ENCODE measurements around the gene TDRD9. TPM values are rescaled to one million over a fixed set of nuclear protein-coding genes. Genes with fewer than 3 reads are reported as not detected.

The TDRD9 gene
- polyA plus RNA-seq, 10 donors, result 0.10 to 1.4 (median 0.51) TPM

DNA sequence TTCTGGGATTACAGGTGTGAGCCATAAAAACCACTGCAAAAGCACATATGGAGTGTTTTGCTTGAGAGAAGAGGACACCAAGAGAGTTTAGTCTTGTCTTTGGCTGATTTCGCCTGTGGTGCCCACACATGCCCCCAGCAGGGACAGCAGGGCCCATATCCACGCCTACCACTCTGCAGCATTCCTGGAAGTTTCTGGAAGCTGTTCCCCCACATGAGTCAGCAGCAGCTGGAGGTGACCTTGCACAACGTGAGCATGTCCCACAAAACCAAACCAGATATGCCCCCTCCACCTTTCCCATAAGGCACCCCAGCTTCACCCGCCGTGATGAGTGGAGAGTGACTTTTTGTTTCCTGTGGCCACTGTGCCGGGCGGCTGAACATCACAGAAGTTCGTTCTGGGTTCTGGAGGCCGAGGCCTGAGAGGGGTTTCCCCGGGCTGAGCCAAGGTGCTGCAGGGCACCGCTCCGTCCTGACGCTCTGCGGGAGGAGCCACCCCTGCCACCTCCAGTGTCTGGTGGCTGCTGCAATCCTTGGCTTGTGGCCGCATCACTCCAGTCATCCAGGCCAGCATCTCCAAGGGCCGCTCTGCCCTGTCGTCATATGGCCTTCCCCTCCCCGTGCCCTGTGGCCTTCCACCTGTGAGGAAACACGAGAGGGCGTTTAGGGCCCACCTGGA, 162.0 kb downstream of the TDRD9 start:
- DNase-seq, result no peak

DNA sequence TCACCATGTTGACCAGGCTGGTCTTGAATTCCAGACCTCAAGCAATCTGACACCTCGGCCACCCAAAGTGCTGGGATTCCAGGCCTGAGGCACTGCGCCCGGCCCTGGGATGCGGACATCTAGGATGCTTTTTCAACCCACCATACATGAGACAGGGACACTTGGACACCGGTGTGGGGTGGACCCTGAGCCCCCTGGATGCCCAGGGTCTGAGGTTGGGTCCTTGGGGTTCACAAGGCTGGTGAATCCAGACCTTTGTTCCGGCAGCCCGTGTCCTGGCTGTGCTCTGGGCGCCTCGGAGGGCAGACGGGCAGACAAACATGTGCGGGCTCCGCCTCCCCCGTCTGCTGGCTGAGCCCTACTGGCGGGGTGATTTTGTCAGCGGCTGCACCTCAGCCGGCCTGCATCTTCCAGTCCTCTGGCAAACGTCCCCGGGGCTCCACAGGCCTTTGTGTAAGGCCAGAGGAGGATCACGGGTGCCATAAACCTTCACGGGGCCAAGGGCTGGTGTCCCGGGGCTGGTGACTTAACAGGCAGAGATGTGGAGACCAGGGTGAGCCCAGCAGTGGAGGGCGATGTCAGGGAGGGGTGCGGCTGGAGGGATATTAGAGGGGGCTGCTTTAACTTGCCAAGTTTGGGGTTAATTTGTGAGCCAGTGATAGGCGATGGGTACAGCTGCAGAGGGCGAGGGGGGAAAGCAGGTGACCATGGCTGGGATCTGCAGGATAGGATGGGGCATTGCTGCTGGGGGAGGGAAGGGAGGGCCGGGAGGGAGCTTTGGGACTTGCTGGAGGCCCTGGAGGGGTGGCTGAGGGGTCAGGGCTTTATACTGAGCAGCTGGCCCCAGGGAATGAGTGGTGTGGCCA, 163.0 kb downstream of the TDRD9 start:
- DNase-seq, result no peak

DNA sequence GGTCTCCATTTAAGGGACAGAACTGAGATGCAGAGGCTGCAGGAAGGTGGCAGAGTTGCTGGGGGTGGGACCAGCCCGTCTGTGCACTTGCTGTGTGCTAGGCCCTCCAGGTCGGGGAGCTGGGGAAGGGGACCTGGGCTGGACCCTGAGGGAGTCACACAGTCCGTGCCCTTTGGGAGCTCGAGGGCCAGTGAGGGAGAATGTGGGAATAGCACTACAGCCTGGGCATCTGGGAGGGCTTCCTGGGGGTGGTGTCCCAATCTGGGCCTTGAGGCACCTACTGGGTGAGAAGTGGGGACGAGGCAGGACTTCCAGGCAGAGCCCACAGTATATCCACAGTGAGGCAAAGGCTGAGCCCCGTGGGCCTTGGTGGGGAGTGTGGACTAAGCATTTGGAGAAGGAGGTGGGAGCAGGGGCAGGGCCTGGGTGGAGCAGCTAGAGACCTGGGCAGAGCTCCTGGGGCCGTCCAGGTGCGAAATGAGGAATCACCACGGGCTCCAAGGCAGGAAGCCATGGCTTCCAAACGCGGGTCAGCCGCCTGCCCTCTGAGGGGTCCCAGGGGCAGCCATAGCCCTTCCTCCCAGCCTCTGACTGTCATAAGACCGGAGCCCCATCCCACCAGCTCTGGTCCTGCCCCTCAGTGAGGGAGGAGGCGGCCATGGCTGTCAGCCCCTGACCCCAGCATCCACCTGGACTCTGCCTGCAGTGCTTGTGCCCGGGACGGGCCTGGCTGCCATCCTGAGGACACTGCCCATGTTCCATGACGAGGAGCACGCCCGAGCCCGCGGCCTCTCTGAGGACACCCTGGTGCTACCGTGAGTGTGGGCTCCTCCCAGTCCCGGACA, 163.9 kb downstream of the TDRD9 start:
- DNase-seq, result no peak

DNA sequence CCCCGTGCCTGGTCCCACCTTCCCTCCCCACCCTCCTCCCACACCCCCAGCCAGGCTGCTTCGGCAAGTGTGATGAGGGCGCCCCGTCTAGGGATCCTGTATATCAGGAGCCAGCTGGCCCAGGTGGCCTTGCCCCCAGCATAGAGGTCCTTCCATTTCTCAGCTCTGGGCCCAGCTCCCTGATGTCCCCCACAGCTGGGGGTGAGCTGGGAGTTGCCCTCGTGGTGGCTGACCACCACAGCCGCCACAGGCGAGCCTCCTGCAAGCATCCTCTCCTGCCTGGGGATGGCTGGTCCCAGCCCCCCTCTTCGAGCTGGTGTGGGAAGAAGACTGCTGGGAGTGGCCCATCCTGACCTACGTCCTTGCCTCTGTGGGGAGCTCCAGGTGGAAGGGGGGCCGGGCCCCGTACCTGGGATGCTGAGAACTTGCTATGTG, 164.7 kb downstream of the TDRD9 start:
- no peak for DNase-seq

DNA sequence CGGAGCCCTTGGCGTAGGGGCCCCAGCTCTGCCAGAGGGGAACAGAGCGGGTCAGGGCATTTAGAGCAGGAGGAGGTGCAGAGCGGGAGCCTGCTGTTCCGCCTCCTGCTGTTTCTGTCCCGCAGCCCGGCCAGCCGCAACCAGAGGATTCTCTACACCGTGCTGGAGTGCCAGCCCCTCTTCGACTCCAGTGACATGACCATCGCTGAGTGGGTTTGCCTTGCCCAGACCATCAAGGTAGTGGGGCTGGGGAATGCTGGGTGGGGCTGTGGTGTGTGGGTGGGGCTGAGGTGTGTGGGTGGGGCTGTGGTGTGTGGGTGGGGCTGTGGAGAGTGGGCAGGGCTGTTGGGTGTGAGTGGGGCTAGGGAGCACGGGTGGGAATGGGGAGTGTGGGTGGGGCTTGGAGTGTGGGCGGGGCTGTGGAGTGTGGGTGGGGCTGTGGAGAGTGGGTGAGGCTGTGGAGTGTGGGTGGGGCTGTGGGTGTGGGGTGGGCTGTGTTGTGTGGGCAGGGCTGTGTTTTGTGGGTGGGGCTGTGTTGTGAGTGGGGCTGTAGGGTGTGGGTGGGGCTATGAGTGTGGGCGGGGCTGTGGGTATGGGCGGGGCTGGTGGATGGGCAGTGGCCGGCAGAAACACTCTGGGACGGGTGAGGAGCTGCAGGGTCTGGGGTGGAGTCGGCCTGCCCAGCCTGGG, 165.3 kb downstream of the TDRD9 start:
- no peak for DNase-seq

DNA sequence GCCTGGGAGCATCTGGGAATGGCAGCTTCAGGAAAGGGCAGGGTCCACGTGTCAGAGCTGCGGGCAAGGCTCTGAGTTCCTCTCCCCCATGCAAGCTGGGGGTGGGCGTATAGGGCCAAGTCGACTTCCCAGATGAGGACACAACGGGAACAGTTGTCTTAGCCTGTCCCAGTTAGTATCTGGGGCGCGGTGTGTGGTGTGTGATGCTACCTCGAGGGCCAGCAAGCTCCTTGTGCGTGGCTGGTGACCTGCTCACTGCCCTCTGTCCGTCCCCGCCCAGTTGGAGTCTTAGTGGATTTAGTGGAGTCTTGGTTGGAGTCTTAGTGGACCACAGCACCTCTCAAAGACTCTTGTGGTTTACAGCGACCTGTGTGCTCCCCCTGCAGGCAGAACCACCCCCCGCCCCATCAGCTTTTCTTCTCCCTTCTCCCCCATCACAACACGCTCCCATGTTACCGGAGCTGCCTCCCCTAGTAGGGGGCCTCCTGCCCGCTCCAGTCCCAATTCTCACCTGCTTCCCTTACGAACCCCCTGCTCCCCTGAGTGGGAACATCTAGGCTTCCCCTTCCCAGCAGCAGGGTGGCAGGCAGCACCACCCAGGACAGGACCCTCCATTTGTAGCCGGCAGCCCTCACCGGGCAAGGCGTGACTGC, 165.9 kb downstream of the TDRD9 start:
- DNase-seq, result no peak

DNA sequence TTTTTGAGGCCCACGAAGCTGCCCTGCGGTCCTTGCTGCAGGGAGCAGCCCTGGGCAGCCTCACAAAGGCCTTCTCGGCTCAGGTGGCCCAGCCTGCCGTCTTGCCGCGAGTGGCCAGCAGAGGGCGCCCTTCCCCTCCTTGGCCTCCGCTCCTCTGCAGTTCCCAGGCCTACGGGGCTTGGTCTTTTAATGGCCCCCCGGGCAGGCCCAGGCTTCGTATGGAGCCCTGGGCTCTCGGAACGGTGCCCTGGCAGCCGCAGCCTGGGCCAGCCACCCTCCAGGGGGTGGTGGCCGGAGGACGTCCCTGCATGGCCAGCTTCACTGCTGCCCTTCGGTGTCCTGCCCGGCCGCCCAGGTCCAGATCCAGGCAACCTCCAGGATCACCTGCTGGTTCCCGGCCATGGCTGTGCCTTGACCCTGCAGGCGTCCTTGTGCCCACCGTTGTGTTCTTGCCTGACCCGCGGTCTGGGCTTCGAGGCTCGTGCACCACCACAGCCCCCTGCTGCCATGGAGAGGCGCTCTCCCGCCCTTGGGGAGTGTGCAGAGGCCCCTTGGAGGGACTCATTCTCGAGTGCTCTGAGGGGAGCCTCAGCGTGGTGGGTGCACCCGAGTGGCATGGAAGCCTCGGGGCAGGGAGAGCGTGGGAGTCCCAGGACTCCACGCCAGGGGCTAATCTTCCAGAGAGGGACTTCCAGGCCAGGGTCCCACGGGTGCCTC, 166.6 kb downstream of the TDRD9 start:
- DNase-seq, result peak; percentile 11 to 67 (median 34)

DNA sequence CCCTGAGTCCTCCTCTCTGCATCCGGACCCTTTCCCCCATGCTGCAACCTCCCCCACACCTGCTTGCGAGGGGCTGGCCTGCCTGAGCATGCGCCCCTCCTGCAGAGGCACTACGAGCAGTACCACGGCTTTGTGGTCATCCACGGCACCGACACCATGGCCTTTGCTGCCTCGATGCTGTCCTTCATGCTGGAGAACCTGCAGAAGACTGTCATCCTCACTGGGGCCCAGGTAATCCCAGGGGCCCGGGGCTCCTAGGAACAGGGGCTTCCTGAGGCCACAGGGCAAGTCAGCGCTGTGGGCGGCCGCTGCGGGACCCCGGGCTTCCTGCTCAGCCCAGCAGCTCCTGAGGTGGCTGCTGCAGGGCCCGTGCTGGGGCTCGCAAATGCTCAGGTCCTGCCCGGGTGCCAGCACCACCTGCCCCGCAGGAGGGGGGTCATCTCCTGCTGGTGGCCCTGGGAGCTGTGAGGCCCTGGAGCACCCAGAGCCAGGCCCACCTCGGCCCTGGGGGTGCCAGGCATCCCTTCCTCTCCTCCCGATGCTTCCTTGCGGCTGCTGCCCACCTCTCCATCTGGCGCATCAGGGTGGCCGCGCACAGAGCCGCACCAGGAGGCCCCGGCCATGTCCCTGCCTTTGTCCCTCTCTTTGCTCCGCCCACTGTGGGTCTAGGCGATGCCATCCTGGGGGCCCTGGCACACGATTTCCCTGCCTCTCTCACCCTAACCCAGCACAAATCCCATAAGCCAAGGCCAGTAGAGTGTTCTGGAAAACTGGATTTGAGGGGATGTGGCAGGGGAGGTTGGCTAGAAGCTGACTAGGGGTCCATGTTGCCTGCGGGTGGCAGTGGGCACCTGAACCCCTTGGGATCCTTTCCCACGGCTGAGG, 167.4 kb downstream of the TDRD9 start:
- no peak for DNase-seq

DNA sequence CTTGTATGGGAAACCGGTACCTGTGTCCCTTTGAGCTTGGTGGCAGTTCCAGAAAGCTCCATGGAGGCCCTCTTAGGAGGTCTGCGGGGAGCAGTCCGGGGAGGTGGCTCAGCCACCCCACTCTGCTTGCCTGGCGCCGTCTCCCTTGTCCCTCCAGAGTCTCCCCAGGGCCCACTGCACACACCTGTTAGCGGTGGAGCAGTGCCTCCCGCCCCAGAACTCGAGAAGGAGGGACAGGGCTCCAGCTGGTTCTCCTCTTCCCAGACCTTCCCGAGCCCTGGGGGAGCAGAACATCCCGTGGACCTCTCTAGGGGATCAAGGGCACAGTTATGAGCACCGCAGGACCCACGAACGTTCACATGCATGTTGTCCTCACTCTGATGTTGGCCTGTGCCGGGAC, 168.1 kb downstream of the TDRD9 start:
- DNase-seq, result no peak

DNA sequence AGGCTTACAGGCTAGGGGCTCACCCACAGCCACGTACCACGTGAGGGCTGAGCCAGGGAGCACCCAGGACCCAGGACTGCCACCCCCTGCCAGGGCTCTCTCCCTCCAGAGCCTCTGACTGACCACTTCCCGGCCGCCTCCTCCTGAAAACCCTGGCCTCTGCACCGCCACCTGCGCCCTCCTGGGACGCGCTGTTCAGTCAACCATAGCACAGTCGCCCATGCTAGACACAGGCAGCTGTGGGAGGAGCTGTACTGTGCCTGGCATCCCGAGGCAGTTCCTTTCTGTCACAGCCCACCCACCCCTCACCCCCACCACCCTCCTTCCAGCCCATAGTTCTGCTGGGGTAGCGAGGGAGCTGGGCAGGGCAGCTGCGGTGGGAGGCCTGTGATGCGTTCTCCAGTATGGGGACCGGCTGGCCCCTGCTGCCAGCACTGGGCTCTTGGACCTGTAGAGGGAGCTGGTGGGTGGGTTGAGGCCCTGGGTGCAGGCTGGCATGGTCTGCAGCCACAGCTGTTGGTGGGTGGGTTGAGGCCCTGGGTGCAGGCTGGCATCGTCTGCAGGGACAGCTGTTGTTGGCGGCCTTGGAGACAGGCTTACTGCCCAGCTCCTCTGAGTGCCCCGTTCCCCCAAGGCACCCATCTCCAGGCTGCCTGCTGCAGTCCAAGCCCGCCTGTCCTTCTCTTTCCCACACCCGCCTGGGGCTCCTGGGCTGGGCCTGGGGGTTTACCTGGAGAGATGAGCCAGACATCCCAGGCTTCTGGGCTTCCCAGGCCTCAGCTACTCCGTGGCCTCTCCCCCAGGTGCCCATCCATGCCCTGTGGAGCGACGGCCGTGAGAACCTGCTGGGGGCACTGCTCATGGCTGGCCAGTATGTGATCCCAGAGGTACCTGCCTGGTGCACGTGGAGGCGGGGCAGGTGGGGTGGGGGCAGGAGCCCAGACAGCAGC, 168.8 kb downstream of the TDRD9 start:
- peak; percentile 14 to 38 (median 34) for DNase-seq

DNA sequence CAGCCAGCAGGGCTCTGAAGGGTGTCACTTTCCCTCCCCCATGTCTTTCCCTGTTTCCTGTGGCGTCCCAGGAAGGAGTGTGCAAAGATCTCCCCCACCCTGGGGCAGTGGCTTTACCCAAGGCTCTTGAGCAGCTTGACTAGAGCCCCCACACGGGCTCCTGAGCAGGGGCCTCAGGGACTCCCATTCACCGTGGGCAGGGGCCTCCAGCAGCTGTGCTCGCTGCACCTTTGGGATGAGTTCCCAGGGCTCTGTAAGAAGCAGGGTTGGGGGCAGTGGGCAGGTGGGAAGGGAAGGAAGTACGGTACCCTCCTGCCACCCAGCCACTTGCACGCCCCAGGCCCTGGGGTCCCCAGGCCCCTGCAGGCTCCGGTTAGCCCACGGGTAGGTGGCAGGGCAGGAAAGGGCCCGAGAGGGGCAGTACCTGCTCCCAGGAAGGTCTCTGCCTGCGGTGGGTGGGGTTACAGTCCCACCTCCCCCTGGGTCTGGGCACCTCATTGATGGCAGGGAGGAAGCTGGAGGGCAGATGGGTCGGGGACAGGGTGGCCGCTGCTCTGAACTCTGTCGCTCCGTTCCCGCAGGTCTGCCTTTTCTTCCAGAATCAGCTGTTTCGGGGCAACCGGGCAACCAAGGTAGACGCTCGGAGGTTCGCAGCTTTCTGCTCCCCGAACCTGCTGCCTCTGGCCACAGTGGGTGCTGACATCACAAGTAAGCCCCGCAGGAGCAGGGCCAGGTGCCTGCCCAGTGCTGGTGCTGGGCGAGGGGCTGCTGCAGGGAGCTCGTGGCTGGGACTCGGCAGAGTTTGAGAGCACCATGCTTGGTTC, 170.2 kb downstream of the TDRD9 start:
- no peak for DNase-seq

DNA sequence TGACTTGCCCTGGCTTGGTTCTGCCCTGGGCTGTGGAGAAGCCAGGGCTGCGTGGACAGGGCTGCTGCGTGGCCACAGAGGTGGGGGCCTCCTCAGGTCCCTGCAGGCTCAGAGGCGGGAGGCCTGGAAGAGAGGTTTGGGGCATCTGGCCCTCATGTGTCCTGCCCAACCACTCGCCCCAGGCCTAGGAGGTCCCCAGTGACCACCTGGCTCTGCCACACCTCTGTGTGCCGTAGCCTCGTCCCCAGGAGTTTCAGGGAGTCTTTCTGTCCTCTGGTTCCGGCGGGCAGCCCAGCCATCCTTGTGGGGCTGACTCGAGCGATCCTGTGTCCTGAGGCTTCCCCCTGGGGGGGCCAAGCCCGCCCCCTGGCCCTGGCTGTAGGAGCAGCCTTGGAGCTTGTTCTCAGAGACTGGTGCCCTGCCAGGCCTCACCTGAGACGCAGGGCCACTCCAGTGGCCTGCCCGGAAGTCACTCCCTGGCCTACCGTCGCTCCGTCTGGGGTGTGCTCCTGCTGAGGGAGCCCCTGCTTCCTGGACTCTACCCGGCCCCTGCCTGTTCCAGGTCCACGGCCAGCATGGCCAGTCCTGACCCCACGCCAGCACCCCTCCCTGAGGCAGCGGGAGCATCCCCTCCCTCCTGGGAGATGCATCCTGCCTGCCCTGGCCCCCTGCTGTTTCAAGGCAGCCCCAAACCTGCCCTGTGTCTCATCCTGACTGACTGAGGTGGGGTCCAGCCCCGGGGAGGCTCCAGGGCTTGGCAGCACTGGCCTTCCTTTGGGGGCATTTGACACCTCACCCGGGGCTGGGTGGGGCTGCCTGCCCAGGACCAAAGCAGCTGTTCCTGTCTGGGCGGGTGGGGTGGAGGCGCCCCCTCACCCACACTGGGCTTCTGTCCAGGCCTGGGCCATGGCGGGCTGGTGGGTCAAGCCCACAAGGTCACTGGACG, 171.1 kb downstream of the TDRD9 start:
- DNase-seq, result no peak

DNA sequence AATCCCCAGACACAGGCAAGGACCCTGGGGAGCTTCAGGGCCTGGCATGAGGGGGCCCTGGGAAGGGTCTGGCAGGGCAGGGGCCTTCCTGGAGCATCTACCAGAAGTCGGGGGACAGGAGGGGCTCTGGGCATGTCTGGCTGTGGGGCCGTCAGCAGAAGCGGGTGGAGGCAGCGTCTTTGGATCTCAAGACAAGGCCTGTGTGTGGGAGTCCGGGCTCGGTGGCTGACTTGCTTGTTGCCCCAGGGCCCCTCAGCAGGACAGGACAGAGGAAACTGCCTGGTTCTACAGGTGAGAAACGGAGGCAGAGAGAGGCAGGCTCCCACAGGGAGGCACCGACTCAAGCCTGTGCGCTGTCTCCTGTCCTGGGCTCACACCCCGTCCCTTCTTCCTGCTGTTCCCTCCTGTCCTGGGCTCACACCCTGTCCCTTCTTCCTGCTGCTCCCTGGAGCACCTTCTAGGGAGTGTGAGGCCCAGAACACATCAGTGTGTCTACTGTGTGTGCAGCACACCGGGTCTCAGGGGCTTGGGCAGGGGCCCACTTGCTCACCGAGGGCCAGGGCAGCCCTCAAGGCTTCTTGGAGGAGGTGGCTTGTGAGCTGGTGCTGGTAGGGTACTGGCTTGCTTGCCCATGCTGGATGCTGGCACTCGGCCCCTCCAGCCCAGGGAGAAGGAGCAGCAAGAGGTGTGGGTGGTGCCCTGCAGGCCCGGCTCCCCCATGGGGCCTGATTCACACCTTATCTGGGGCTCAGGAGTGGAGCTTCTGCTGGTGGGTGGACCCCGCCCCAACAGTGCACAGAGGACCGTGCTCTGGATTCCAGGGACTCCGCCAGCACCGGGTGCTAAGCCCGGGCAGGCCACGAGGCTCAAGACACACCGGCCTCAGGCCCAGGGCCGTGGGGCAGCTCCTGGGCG, 172.2 kb downstream of the TDRD9 start:
- no peak for DNase-seq

DNA sequence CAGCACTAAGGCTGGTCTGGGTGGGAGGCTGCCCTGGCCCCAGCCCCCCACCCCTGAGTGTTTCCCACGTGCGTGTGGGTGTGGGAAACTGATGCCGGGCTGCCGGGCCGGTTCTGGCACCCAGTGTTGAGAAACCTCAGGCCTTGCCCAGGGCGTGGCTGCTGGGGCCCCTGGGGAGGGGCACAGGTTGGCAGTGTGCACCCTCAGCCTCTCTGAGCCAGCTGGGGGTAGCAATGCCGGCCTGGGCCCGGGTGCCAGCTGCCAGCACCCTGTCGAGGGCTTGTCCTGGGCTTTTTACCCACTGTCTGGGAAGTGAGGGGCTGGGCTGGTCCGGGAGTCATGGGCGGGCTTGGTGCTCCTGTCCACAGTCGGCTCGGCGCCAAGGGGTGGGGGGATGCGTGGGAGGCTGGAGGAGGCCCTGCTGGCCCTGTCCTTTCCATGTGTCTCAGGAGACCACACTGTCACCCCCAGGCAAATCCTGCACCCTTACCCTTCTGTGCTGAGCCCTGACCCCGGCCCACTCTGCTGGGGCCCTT, 172.9 kb downstream of the TDRD9 start:
- no peak for DNase-seq
